Stomach (tissue), 4 donors: ENCODE data around the gene CTNNA3.

ENCODE experiments used
- EP300 ChIP-seq: sonication (generic); formaldehyde crosslinking; IDR thresholded peaks from one replicate; pipeline ENCODE4 v1.6.1; 2017; ENCODE audit warnings: antibody characterized with exemption
- POLR2A ChIP-seq, 4 donors: fragments of 450-650 bp; IDR thresholded peaks; one replicate each; pipeline ENCODE4 v1.6.1; 2016; ENCODE audit warnings: antibody characterized with exemption in 4 of 4, control low read depth in 2 of 4, mild to moderate bottlenecking in 1 of 4, moderate library complexity in 1 of 4
- POLR2AphosphoS5 ChIP-seq, 3 donors: sonication (generic); formaldehyde crosslinking; IDR thresholded peaks; one replicate each; pipeline ENCODE4 v1.6.1; 2016; ENCODE audit warnings: antibody characterized with exemption in 3 of 3
- TF ChIP-seq, protein P1 (sequence below), 7 experiments: fragments of 450-650 bp in 4 of 7; fragments of 200-600 bp in 3 of 7; sonication (generic) in 3 of 7; IDR thresholded peaks; one replicate each; pipeline ENCODE4 v1.5.1; 2016 to 2019; ENCODE audit warnings: antibody characterized with exemption in 7 of 7, control low read depth in 2 of 7, mild to moderate bottlenecking in 1 of 7

DNA sequence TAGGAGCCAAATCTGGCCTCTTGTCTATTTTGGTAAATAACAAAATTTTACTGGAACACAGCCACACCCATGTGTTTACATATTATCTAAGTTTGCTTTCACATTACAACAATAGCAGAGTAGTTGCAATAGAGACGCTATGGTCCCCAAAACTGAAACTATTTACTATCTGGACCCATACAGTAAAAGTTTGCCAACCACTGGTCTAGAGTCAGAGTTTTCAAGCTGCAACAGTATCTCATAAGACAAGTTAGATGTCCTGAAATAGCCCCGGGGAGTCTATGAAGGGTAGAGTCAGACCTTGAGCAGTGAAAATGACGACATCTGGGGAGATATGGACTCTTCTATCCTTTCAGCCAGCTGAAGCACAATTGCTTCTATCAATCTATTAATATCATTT, 74.2 kb downstream of the CTNNA3 start:
- TF ChIP-seq, protein P1, sequence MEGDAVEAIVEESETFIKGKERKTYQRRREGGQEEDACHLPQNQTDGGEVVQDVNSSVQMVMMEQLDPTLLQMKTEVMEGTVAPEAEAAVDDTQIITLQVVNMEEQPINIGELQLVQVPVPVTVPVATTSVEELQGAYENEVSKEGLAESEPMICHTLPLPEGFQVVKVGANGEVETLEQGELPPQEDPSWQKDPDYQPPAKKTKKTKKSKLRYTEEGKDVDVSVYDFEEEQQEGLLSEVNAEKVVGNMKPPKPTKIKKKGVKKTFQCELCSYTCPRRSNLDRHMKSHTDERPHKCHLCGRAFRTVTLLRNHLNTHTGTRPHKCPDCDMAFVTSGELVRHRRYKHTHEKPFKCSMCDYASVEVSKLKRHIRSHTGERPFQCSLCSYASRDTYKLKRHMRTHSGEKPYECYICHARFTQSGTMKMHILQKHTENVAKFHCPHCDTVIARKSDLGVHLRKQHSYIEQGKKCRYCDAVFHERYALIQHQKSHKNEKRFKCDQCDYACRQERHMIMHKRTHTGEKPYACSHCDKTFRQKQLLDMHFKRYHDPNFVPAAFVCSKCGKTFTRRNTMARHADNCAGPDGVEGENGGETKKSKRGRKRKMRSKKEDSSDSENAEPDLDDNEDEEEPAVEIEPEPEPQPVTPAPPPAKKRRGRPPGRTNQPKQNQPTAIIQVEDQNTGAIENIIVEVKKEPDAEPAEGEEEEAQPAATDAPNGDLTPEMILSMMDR (IDR thresholded peaks at IDR 0.05): no peak
- no peak for TF ChIP-seq POLR2A (IDR thresholded peaks at IDR 0.05)
- TF ChIP-seq POLR2AphosphoS5 (IDR thresholded peaks at IDR 0.05): no peak
- no peak for TF ChIP-seq EP300
